Middle frontal gyrus (tissue), 1 donor: ENCODE measurements around the gene GRIK1.
"Not testable (repeated sequence)": the region's sequence is repeated elsewhere in the genome, so short reads cannot be mapped to it uniquely, and the experiment has no call there.

ENCODE experiments used
- DNase-seq: peaks from one replicate; pipeline ENCODE4 v3.0.0-alpha.2; 2015; ENCODE audit warnings: low spot score; ENCODE audit errors: extremely low spot score

Gene GRIK1

GRCh38 chr21:29939924-29940275 lies at the start of gene GRIK1:
Gene GRIK1, minus strand, starts transcription at chr21:29939996.
- DNase-seq, result no peak

GRCh38 chr21:29987762-29988161 lies 48.0 kb upstream of the GRIK1 start:
- DNase-seq, result no peak

GRCh38 chr21:29985866-29986265 lies 46.1 kb upstream of the GRIK1 start:
- no peak for DNase-seq

DNA sequence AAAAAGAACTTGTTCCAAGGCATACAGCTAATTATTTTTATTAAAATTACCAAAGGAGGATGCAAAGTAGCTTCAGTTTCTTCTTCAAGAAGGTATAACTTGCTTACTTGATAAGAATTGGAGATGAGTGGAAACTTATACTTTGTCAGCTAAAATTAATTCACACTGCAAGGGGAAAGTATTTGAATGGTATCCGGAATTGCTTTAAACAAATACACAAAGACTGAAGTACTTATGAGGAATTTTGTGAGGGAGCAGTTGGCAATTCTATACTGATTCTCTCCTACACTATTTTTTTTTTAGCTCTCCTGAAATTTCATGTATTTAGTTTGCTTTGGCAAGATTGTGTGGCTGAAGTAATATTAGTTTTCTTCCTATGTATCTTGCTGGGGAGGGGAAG lies 39.2 kb upstream of the GRIK1 start:
- DNase-seq, result no peak

GRCh38 chr21:29975776-29976175 lies 36.0 kb upstream of the GRIK1 start:
- DNase-seq, result no peak

DNA sequence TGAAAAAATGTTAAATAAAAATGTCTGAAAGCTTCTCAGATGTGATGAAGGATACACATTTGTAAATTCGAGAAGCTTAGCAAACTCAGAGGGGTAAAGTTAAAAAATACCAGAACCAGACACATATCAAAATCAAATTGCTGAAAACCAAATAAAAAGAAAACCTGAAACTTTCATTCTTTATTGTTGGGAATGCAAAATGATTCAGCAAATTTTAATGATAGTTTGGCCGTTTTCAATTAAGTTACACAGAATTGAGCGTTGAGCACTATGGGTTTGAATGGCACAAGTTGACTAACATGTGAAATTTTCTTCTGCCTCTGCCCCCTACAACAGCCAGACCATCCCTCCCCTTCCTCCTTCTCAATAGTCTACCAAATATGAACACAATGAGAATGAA lies 33.5 kb upstream of the GRIK1 start:
- no peak for DNase-seq

GRCh38 chr21:29961291-29962027 lies 21.7 kb upstream of the GRIK1 start:
- no peak for DNase-seq

GRCh38 chr21:29958551-29958950 lies 18.8 kb upstream of the GRIK1 start:
- no peak for DNase-seq

- DNase-seq, result not testable (repeated sequence)
Observed at GRCh38 chr21:29958035-29958434, 18.2 kb upstream of the GRIK1 start.

DNA sequence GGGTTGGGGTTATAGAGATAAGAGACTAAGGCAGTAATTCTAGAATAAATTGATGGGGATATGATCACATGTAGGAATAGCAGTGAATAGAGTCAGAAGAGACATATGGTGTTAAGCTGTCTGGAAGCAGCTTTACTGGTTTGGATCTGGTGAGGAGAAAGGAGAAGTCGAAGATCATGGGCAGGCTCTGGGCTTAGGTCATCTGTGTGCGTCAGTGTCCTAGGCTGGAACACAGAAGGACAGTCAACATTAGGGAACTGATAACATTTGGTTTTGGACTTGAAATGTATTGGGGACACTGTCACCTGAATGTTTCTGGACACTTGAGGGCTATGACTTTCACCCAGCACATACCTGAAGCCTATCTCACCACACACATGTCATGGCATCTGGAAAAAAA lies 13.9 kb upstream of the GRIK1 start:
- no peak for DNase-seq

DNA sequence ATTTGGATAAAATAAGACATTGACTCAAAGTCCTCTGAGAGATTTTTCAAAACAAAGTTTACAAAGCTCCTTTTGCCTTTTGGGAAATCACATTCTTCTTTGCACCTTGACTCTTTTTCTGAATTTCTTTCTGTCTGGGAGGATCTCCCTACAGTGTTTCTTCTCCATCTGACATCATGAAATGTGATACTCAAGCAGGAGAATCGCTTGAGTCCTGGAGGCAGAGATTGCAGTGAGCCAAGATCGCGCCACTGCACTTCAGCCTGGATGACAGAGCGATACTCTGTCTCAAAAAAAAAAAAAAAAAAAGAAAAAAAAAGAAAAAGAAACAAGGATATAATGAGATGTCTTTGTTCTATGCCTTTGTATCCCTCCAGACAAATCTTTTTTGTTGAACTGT lies 13.3 kb upstream of the GRIK1 start:
- no peak for DNase-seq

- no peak for DNase-seq
Observed at GRCh38 chr21:29951911-29952310, 12.1 kb upstream of the GRIK1 start.

DNA sequence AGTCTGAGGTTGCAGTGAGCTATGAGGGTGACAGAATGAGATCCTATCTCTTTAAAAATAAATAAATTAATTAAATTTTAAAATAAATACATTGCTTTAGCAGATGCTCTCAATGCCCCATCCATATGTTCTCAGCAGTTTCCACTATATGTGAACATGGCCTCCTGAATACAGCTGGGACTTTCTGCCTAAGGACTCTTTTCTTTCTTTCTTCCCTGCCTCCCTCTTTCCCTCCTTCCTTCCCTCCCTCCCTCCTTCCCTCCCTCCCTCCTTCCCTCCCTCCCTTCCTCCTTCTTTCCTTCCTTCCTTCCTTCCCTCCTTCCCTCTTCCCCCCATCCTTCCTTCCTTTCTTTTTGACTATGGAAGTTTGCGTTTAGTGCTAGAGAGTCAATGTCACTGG lies 10.2 kb upstream of the GRIK1 start:
- DNase-seq, result no peak

DNA sequence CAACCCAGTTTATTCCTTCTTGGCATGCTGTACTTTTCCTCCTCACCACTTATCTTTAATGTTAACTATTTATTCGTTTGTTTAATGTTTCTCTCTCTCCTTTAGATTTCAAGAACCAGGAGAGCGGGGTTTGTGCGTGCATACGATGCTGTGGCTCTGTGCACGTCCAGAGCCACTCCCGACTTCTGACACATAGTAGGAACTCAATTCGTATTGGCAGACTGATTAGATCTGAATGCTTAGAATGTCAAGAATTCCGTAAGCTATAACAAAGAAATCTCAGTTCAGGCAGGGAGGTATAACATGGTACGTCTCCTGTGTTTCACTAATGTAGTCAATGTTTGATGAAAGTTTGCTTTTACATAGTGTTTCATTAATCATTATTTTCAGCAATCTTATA lies 7.3 kb upstream of the GRIK1 start:
- DNase-seq, result no peak

DNA sequence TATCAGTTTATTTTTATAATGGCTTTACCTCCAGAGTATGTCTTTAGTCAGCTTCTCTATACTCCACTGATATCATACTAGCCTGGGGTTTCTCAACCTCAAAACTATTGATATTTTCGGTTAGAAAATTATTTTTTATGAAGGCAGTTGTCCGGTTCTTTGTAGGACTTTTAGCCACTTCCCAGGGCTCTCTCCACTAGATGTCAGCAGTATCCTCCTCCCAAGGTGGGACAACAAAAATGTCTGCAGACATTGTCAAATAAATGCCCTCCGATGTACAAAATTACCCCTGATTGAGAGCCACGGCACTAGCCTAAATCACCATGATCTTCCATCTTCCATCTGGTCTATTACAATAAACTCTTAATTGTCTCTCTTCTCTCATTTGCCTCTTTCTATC lies 4.1 kb upstream of the GRIK1 start:
- no peak for DNase-seq

GRCh38 chr21:29942034-29942433 lies 2.2 kb upstream of the GRIK1 start:
- DNase-seq, result no peak

GRCh38 chr21:29940991-29941390 lies 1.2 kb upstream of the GRIK1 start:
- DNase-seq, result no peak

GRCh38 chr21:29940361-29940760 lies 565 bp upstream of the GRIK1 start:
- DNase-seq, result no peak

DNA sequence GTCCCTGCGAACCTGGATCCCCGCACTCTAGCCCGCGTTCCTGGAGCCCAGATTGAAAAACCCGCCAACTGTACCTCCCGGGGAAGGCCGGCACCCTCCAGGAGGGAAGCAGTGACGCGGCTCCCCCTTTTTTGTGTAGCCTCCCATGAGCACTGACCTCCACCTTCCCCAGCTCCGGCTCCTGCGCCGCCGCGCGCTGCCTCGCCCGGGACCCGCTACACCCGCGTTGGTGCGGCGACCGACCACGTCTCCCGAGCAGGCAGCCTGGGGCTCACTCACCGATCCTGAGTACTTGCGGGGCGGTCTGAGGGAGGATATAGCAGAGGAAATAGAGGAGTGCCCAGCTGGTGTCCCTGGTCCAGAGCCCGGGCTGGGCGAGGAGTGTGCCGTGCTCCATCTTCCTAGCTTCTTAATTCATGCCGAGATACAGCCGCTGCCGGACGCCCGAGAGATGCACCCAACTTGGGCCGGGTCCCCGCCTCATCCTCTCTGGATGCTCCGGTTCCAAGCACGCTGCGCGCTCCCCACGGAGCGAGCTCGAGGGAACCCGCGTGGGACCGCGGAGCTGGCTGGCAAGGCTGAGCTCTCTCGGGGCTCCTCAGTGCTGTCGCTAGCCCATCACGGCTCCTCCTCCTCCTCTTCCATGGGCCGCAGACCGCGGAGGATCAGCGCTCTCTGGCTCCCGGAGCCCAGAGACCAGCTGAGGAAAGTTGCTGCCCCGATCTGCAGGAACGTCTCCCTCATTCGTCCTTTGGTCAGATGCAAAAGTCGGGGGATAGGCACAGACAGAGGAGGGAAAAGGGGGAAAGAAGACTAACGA lies 482 bp downstream of the GRIK1 start:
- no peak for DNase-seq

DNA sequence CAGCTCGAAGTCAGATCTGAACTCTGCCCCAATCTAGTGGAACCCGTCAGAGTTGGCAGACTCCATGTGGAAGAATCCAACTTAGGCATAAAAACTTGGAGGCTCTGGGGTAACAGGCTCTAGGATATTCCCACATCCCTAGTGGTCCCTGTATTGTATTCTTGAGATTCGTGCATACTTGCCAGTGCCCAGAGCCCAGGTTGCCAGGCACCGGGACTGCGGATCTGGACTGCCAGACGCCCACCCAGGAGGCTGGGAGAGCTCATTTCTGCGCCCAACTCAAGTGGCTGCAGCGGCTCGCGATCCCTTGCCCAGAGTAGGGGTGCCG lies 1.1 kb downstream of the GRIK1 start:
- no peak for DNase-seq

DNA sequence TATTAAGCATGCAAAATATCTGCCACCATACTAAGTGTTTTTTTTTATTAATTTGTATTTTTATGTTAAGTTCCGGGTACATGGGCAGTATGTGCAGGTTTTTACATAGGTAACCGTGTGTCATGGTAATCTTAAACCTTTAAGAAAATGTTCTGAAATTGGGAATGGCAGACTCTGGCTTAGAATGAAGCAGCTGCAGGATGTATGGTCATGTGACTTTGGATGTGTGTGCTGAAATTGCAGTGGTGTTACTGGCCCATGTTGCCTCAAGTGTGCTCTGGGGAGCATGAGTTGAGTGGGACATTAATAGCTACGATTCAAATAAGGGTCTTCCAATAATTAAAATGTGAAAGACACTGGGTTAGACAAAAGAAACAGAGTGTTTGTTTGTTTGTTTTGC lies 6.7 kb downstream of the GRIK1 start:
- no peak for DNase-seq

DNA sequence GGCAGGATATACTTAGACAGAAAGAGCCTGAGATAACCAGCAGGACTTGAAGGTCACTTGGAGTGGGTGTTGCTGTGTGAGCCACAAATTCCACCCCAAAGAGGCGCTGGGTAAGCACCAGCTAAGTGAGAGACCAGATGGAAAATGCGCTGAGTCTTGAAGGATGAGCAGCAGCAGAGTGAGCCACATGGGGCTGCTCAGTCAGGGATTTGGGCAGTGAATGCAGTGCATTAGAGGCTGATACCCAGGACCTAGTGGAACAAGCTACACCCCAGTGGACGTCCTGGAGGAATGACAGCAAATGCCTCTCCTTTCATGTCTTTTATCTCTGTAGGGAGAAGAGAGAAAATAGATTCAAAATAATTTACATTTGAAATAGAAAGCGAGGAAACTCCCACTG lies 11.3 kb downstream of the GRIK1 start:
- no peak for DNase-seq

GRCh38 chr21:29920938-29921337 lies 18.9 kb downstream of the GRIK1 start:
- no peak for DNase-seq
